Heart left ventricle (tissue), 16 donors: ENCODE results near the gene COL19A1. TPM values are rescaled to one million over a fixed set of nuclear protein-coding genes. Genes with fewer than 3 reads are reported as not detected.

Source experiments
- ATAC-seq, 4 donors: fragments of 200-7000 bp; cut with Tn5 transposase; one replicate each; pipeline ENCODE4 v1.9.1; 2020 to 2022; ENCODE audit warnings: moderate library complexity in 4 of 4, mild to moderate bottlenecking in 3 of 4, moderate number of reproducible peaks in 1 of 4
- DNase-seq, 5 donors: peaks; one replicate each; pipeline ENCODE4 v3.0.0-alpha.2; 2020
- H3K27ac ChIP-seq, 12 donors: fragments of 200-600 bp; sonication (generic) in 4 of 12; one replicate each; pipeline versions ENCODE4 v1.5.0 to v1.8.0; 2016 to 2022; ENCODE audit warnings: mild to moderate bottlenecking in 2 of 12
- H3K27me3 ChIP-seq, 9 donors: fragments of 200-600 bp; sonication (generic) in 2 of 9; one replicate each; pipeline versions ENCODE4 v1.5.1 to v1.8.0; 2016 to 2022; ENCODE audit warnings: mild to moderate bottlenecking in 3 of 9
- H3K36me3 ChIP-seq, 9 donors: fragments of 200-600 bp; sonication (generic) in 2 of 9; one replicate each; pipeline versions ENCODE4 v1.5.0 to v1.8.0; 2018 to 2022; ENCODE audit warnings: mild to moderate bottlenecking in 2 of 9
- H3K4me1 ChIP-seq, 12 donors: fragments of 200-600 bp; sonication (generic) in 4 of 12; one replicate each; pipeline versions ENCODE4 v1.5.0 to v1.8.0; 2016 to 2022; ENCODE audit warnings: mild to moderate bottlenecking in 3 of 12
- H3K4me3 ChIP-seq, 12 donors: fragments of 200-600 bp; sonication (generic) in 4 of 12; one replicate each; pipeline versions ENCODE4 v1.5.0 to v1.8.0; 2017 to 2022; ENCODE audit warnings: mild to moderate bottlenecking in 9 of 12, moderate library complexity in 4 of 12
- H3K9me3 ChIP-seq, 12 donors: fragments of 200-600 bp; sonication (generic) in 4 of 12; one replicate each; pipeline versions ENCODE4 v1.5.0 to v1.8.0; 2016 to 2022; ENCODE audit warnings: mild to moderate bottlenecking in 1 of 12
- POLR2A ChIP-seq, 2 donors: fragments of 450-650 bp; IDR thresholded peaks; one replicate each; pipeline ENCODE4 v1.6.1; 2017; ENCODE audit warnings: antibody characterized with exemption in 2 of 2, mild to moderate bottlenecking in 2 of 2, moderate library complexity in 2 of 2
- WGBS, 4 donors: extraction: QIAGEN DNeasy Blood & Tissue Kit in 2 of 4; methylation state at CpG; one replicate each; pipeline versions ENCODE4 v1.1.5 to v1.1.7; 2013 to 2018; 5-methylcytosine and 5-hydroxymethylcytosine counted together
- intact Hi-C, 10 donors: fragments of 100-400 bp; cut with DNase I; formaldehyde crosslinking; loops; one replicate each; pipeline versions ENCODE4 v1.11.1 to v1.14.2; 2022
- polyA plus RNA-seq, 2 donors: library from polyadenylated mRNA; stranded (reverse); fragments of 200-250 nt; gene quantifications; one replicate each; pipeline ENCODE4 v1.2.3, GENCODE V29; 2013
- total RNA-seq, 9 donors: library from RNA; depleted of rRNA in 2 of 9; stranded (reverse); fragments of >200 nt in 2 of 9; fragmentation: NEBNext Ultra II Directional in 3 of 9; extraction: Animal tissue kit (Norgen Biotek cat#: 25700) in 3 of 9; gene quantifications; one replicate each; pipeline versions ENCODE4 v1.1.0 to v1.2.4, GENCODE V29; 2016 to 2023
- TF ChIP-seq, protein P1 (sequence below), 12 donors: fragments of 200-600 bp; sonication (generic) in 4 of 12; IDR thresholded peaks; one replicate each; pipeline versions ENCODE4 v1.5.0 to v1.8.0; 2018 to 2022; ENCODE audit warnings: antibody characterized with exemption in 12 of 12, mild to moderate bottlenecking in 5 of 12
- donor health status: ischemic (EF 13 %, LVEDD 7.1; RV severe dilation, severe dysfunction).
- donor health status: healthy with polysubstance abuse.
- donor health status: DM: no; HTN: yes; CAD: no.
- donor health status: DM: no; HTN: no; CAD: no.
- donor health status: ischemic (EF 25% LVEDD 6.9; RV normal size, moderate dysfunction).
- donor health status: ischemic (EF 25% LVEDD 5.7; RV mildly dilated, moderate dysfunction).
- donor health status: healthy.
- donor health status: DM: yes; HTN: yes; CAD: no.
- donor health status: ischemic (EF 35%, LVEDD 5.7; RV mildly dilated, moderate dysfunction).
- donor health status: nonischemic (EF 11% LVEDD 7.7; RV severe dilation, severe dysfunction).
- donor health status: DM: yes; HTN: yes; CAD: no.
- donor health status: PGD.
- donor health status: ischemic (EF 29% LVEDD 5.4; RV normal size, mild dysfunction).
- donor health status: nonischemic (EF 23%, LVEDD 6.1; RV moderate dilation, normal function).

Gene COL19A1
- total and polyA plus RNA-seq, 11 donors, result 0.69 to 4.6 (median 1.6) TPM

DNA sequence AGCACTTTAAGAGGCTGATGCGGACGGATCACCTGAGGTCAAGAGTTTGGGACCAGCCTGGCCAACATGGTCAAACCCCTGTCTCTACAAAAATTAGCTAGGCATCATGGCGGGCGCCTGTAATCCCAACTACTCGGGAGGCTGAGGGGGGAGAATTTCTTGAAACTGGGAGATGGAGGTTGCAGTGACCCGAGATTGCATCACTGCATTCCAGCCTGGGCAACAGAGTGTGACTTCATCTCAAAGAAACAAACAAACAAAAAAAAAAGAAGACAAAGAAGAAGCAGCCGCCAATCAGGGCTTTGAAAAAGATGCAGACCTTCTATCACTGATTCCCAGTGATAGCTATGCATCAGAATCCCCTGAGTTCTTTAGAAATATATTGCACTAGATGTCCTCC lies 379.8 kb downstream of the COL19A1 start:
- no peaks in the 10 kb centered on the region for H3K9me3 ChIP-seq
- no peak for DNase-seq
- H3K36me3 ChIP-seq, result no peaks in the 10 kb centered on the region
- H3K27ac ChIP-seq, result no peak overlapping the region
- 90 to 95% (median 92%) methylated on average over 7 of the region's 7 CpGs for WGBS, 4 donors
- H3K4me1 ChIP-seq, result no peaks in the 10 kb centered on the region
- no peaks in the 10 kb centered on the region for H3K27me3 ChIP-seq
- H3K4me3 ChIP-seq, result no peak overlapping the region
- intact Hi-C loops, result no loop called here
- TF ChIP-seq, protein P1, sequence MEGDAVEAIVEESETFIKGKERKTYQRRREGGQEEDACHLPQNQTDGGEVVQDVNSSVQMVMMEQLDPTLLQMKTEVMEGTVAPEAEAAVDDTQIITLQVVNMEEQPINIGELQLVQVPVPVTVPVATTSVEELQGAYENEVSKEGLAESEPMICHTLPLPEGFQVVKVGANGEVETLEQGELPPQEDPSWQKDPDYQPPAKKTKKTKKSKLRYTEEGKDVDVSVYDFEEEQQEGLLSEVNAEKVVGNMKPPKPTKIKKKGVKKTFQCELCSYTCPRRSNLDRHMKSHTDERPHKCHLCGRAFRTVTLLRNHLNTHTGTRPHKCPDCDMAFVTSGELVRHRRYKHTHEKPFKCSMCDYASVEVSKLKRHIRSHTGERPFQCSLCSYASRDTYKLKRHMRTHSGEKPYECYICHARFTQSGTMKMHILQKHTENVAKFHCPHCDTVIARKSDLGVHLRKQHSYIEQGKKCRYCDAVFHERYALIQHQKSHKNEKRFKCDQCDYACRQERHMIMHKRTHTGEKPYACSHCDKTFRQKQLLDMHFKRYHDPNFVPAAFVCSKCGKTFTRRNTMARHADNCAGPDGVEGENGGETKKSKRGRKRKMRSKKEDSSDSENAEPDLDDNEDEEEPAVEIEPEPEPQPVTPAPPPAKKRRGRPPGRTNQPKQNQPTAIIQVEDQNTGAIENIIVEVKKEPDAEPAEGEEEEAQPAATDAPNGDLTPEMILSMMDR (IDR thresholded peaks at IDR 0.05), result no peak
- TF ChIP-seq POLR2A (IDR thresholded peaks at IDR 0.05), result no peak
- no peak for ATAC-seq

DNA sequence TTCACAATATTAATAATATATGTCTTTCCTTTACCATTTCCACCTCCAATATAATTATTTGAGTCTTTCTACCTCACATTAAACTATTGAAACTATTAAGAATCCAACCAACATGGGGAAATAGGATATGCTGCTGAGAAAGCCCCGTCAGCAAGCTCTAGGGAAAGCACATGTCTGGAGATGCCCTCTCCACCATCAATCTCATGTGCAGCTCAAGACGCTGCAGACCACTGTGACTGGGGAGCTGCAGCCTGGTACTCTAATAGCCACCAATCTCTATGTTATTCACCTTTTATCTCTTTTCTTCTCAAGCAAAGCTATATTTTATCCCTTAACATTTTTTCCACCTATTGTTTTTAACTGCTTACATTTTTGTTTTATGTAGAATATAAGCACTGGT lies 386.2 kb downstream of the COL19A1 start:
- ATAC-seq (no peak), DNase-seq (no peak)
- peaks cover 0 to 3% (median 0%) of the 10 kb centered on the region in 12 donors for H3K4me1 ChIP-seq
- 79 to 96% (median 85%) methylated on average over 2 of the region's 2 CpGs for WGBS, 4 donors
- H3K27ac ChIP-seq, result no peak overlapping the region
- no peak overlapping the region for H3K4me3 ChIP-seq
- no peaks in the 10 kb centered on the region for H3K36me3 ChIP-seq
- no peak for TF ChIP-seq POLR2A (IDR thresholded peaks at IDR 0.05)
- TF ChIP-seq, protein P1 (IDR thresholded peaks at IDR 0.05), result no peak
- intact Hi-C loops, result no loop called here
- H3K27me3 ChIP-seq, result no peaks in the 10 kb centered on the region
- no peaks in the 10 kb centered on the region for H3K9me3 ChIP-seq

DNA sequence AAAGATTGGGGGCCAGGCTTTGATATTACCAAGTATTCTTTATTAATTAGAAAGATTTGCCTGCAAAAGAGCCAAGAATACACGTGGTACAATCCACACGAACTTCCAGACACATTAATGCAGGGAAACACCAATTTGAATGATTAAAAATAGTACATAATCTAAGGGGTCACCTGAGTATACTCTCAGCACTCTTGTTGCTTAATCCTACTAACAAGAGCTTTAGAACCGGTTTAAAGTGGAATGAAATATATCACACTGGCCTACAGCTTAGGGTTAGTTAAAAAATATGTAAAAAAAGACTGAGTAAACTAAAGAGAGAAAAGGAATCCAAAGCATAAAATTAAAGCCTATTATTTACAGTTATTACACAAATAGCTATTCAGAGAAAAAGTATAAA lies 387.6 kb downstream of the COL19A1 start:
- Histone ChIP-seq H3K36me3 (no peaks in the 10 kb centered on the region), H3K9me3 (no peaks in the 10 kb centered on the region), H3K4me3 (no peak overlapping the region), H3K27me3 (no peaks in the 10 kb centered on the region), H3K27ac (no peak overlapping the region), H3K4me1 (peaks cover 0 to 3% (median 0%) of the 10 kb centered on the region in 12 donors)
- WGBS, 4 donors, result 34 to 36% (median 35%) methylated on average over 3 of the region's 3 CpGs
- intact Hi-C loops, result no loop called here
- ATAC-seq (peak in 1 of 4 donors; percentile 39), DNase-seq (no peak)
- TF ChIP-seq, protein P1 (IDR thresholded peaks at IDR 0.05), result no peak

DNA sequence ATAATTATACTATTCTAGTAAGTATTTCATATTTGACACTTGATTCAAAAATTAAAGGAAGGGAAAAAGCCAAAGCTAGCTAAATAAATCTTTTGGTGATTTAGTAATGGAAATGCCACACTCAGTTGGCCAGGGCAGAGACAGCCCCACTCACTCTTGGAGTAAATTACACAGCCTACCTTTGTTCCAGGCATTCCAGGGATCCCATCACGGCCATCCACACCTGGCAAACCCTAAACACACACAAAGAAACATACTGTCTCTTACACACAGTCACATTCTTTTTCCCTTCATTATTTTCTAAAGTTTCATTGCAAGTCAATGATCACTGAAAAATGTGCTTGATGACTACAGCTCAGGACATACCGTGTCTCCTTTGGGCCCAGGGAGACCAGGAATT lies 388.4 kb downstream of the COL19A1 start:
- H3K4me3 ChIP-seq, result no peak overlapping the region
- H3K27ac ChIP-seq, result no peak overlapping the region
- DNase-seq, result no peak
- TF ChIP-seq, protein P1 (IDR thresholded peaks at IDR 0.05), result no peak
- no peak for TF ChIP-seq POLR2A (IDR thresholded peaks at IDR 0.05)
- no peaks in the 10 kb centered on the region for H3K36me3 ChIP-seq
- 79 to 89% (median 83%) methylated on average over 2 of the region's 2 CpGs for WGBS, 4 donors
- H3K9me3 ChIP-seq, result no peaks in the 10 kb centered on the region
- no peaks in the 10 kb centered on the region for H3K27me3 ChIP-seq
- ATAC-seq, result no peak
- peaks cover 0 to 3% (median 0%) of the 10 kb centered on the region in 12 donors for H3K4me1 ChIP-seq
- intact Hi-C loops, result no loop called here
